ENCODE results near the gene KIF26B.

KIF26B gene

GRCh38 chr1:245420926-245421325 is 266.1 kb downstream of the KIF26B start:
- Histone ChIP-seq H2AFZ (ENCODE audit: low read depth, low read length) (no peak overlapping the region), H3K36me3 (ENCODE audit: insufficient read depth, low read length) (no peaks in the 10 kb centered on the region), H3K9me3 (ENCODE audit: insufficient read depth, low read length, severe bottlenecking) (no peaks in the 10 kb centered on the region), H4K20me1 (ENCODE audit: insufficient read depth, low read length) (no peaks in the 10 kb centered on the region), H3K4me2 (ENCODE audit: insufficient read depth, low read length) (no peak overlapping the region), H3K79me2 (ENCODE audit: insufficient read depth, low read length) (no peaks in the 10 kb centered on the region), H3K27me3 (ENCODE audit: insufficient read depth, low read length, poor library complexity) (peaks cover 8% of the 10 kb centered on the region), H3K4me3 (ENCODE audit: low read depth in 1 of 2, low read length in 2 of 2) (no peak overlapping the region), H3K4me1 (ENCODE audit: insufficient read depth, low read length) (no peaks in the 10 kb centered on the region), H3K27ac (ENCODE audit: low read length) (no peak overlapping the region), H3K9ac (ENCODE audit: low read depth, low read length) (no peak overlapping the region)
- TF ChIP-seq EZH2 (IDR thresholded peaks at IDR 0.05; ENCODE audit: borderline replicate concordance, low read depth, low read length, severe bottlenecking) (no peak), CTCF (IDR thresholded peaks at IDR 0.05; ENCODE audit: borderline replicate concordance, extremely low read depth, low read length, poor library complexity, severe bottlenecking) (no peak)
- DNase-seq (no peak), ATAC-seq (ENCODE audit: insufficient read depth, low read depth) (no peak)

DNA sequence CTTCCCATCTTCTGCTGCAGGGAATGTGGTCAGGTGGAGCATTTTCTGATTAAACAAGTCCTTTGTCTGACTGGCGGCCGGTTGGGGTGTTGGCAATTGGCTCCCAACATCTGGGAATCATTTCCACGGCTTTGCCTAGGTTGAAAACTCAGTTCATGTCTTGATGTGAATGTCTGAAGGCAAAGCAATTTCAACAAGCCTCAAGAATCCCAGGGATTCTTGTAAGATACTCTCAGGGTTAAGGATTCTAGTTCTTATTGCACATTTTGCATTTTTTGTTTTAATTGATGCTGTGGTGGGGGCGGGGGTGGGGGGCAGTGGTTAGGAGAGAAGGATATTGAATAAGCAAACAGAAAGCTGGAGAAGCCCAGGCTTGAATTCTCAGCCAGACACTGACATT is 273.9 kb downstream of the KIF26B start:
- no peak overlapping the region for H2AFZ ChIP-seq (ENCODE audit: low read depth, low read length)
- no peaks in the 10 kb centered on the region for H3K27me3 ChIP-seq (ENCODE audit: insufficient read depth, low read length, poor library complexity)
- TF ChIP-seq CTCF (IDR thresholded peaks at IDR 0.05; ENCODE audit: borderline replicate concordance, extremely low read depth, low read length, poor library complexity, severe bottlenecking) (no peak), EZH2 (IDR thresholded peaks at IDR 0.05; ENCODE audit: borderline replicate concordance, low read depth, low read length, severe bottlenecking) (no peak)
- H3K27ac ChIP-seq (ENCODE audit: low read length), result no peak overlapping the region
- ATAC-seq (ENCODE audit: insufficient read depth, low read depth), result no peak
- H3K4me3 ChIP-seq (ENCODE audit: low read depth in 1 of 2, low read length in 2 of 2), result no peak overlapping the region
- H3K4me2 ChIP-seq (ENCODE audit: insufficient read depth, low read length), result no peak overlapping the region
- H3K9me3 ChIP-seq (ENCODE audit: insufficient read depth, low read length, severe bottlenecking), result no peaks in the 10 kb centered on the region
- H3K36me3 ChIP-seq (ENCODE audit: insufficient read depth, low read length), result no peaks in the 10 kb centered on the region
- no peaks in the 10 kb centered on the region for H3K79me2 ChIP-seq (ENCODE audit: insufficient read depth, low read length)
- no peak for DNase-seq
- no peak overlapping the region for H3K9ac ChIP-seq (ENCODE audit: low read depth, low read length)
- no peaks in the 10 kb centered on the region for H3K4me1 ChIP-seq (ENCODE audit: insufficient read depth, low read length)
- H4K20me1 ChIP-seq (ENCODE audit: insufficient read depth, low read length), result no peaks in the 10 kb centered on the region

GRCh38 chr1:245431706-245432105 is 276.9 kb downstream of the KIF26B start:
- no peaks in the 10 kb centered on the region for H3K36me3 ChIP-seq (ENCODE audit: insufficient read depth, low read length)
- H4K20me1 ChIP-seq (ENCODE audit: insufficient read depth, low read length), result no peaks in the 10 kb centered on the region
- H3K9ac ChIP-seq (ENCODE audit: low read depth, low read length), result no peak overlapping the region
- no peaks in the 10 kb centered on the region for H3K9me3 ChIP-seq (ENCODE audit: insufficient read depth, low read length, severe bottlenecking)
- H2AFZ ChIP-seq (ENCODE audit: low read depth, low read length), result no peak overlapping the region
- no peak overlapping the region for H3K4me3 ChIP-seq (ENCODE audit: low read depth in 1 of 2, low read length in 2 of 2)
- no peak overlapping the region for H3K4me2 ChIP-seq (ENCODE audit: insufficient read depth, low read length)
- TF ChIP-seq CTCF (IDR thresholded peaks at IDR 0.05; ENCODE audit: borderline replicate concordance, extremely low read depth, low read length, poor library complexity, severe bottlenecking) (no peak), EZH2 (IDR thresholded peaks at IDR 0.05; ENCODE audit: borderline replicate concordance, low read depth, low read length, severe bottlenecking) (no peak)
- H3K27ac ChIP-seq (ENCODE audit: low read length), result no peak overlapping the region
- H3K27me3 ChIP-seq (ENCODE audit: insufficient read depth, low read length, poor library complexity), result no peaks in the 10 kb centered on the region
- H3K4me1 ChIP-seq (ENCODE audit: insufficient read depth, low read length), result no peaks in the 10 kb centered on the region
- no peak for DNase-seq
- no peaks in the 10 kb centered on the region for H3K79me2 ChIP-seq (ENCODE audit: insufficient read depth, low read length)
- ATAC-seq (ENCODE audit: insufficient read depth, low read depth), result no peak

All from DND-41 (cell line).